Peyer's patch (tissue), 4 donors: ENCODE measurements around the gene PHF13. TPM values are rescaled to one million over a fixed set of nuclear protein-coding genes. Genes with fewer than 3 reads are reported as not detected.

Source experiments
- DNase-seq, 3 donors: peaks; one replicate each; pipeline ENCODE4 v3.0.0-alpha.2; 2017 to 2019
- H3K27ac ChIP-seq, 4 donors: fragments of 200-600 bp; sonication (generic); one replicate each; pipeline ENCODE4 v1.5.1; 2016 to 2019
- H3K27me3 ChIP-seq, 2 donors: fragments of 200-600 bp; sonication (generic); one replicate each; pipeline ENCODE4 v1.5.1; 2019
- H3K36me3 ChIP-seq, 3 donors: fragments of 200-600 bp; sonication (generic); one replicate each; pipeline ENCODE4 v1.5.1; 2016 to 2019
- H3K4me1 ChIP-seq, 4 donors: fragments of 200-600 bp; sonication (generic); one replicate each; pipeline ENCODE4 v1.5.1; 2016 to 2019
- H3K4me3 ChIP-seq, 4 donors: fragments of 200-600 bp; sonication (generic); 1 replicate in 3 of 4; 2 replicates in 1 of 4; pipeline ENCODE4 v1.5.1; 2016 to 2019; ENCODE audit warnings: mild to moderate bottlenecking in 1 of 4
- H3K9me3 ChIP-seq, 4 donors: fragments of 200-600 bp; sonication (generic); one replicate each; pipeline ENCODE4 v1.5.1; 2016 to 2019; ENCODE audit warnings: mild to moderate bottlenecking in 1 of 4
- CTCF ChIP-seq, 6 experiments: fragments of 450-650 bp in 4 of 6; fragments of 200-600 bp in 2 of 6; sonication (generic) in 1 of 6; IDR thresholded peaks; one replicate each; pipeline ENCODE4 v1.5.1; 2017 to 2019; ENCODE audit warnings: antibody characterized with exemption in 6 of 6, mild to moderate bottlenecking in 3 of 6, moderate library complexity in 1 of 6
- POLR2A ChIP-seq, 2 donors: fragments of 450-650 bp; IDR thresholded peaks; one replicate each; pipeline ENCODE4 v1.5.1; 2017; ENCODE audit warnings: antibody characterized with exemption in 2 of 2, mild to moderate bottlenecking in 2 of 2, moderate library complexity in 2 of 2
- total RNA-seq, 4 donors: library from RNA; depleted of rRNA; stranded (reverse); fragments of >200 nt; gene quantifications; one replicate each; pipeline ENCODE4 v1.1.0, GENCODE V29; 2016

PHF13 gene
- total RNA-seq, 4 donors from 2014 or later: 3.3 to 7.4 (median 6.0) TPM

DNA sequence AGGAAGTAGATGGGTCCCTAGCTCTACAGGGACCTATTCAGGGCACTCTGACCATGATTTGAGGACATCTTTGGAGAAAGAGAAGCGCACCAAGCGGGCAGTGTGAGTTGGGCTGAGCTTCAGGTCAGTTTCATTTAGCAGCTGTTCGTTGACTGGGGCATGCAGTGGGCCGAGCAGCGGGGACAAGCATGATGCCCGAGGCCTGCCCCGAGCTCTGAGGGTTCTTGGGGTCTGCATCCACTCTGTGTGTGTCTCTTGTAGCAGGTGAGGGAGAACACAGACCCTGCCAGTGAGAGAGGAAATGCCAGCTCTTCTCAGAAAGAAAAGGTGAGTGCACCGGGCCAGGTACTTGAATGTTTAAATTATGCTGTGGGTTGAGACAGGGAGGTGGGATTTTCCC lies 16.5 kb downstream of the PHF13 start:
- Histone ChIP-seq H3K4me3 (no peak overlapping the region), H3K9me3 (no peaks in the 10 kb centered on the region), H3K27me3 (no peaks in the 10 kb centered on the region), H3K4me1 (peaks cover 0 to 16% (median 6%) of the 10 kb centered on the region in 4 donors), H3K36me3 (peaks cover 0 to 75% (median 0%) of the 10 kb centered on the region in 3 donors), H3K27ac (no peak overlapping the region)
- TF ChIP-seq POLR2A (IDR thresholded peaks at IDR 0.05): no peak
- TF ChIP-seq CTCF (IDR thresholded peaks at IDR 0.05): no peak
- no peak for DNase-seq

- TF ChIP-seq POLR2A (IDR thresholded peaks at IDR 0.05) (no peak), CTCF (IDR thresholded peaks at IDR 0.05) (no peak)
- no peak overlapping the region for H3K27ac ChIP-seq
- H3K4me1 ChIP-seq: peaks cover 0 to 13% (median 2%) of the 10 kb centered on the region in 4 donors
- H3K36me3 ChIP-seq: peaks cover 0 to 85% (median 0%) of the 10 kb centered on the region in 3 donors
- H3K27me3 ChIP-seq: no peaks in the 10 kb centered on the region
- DNase-seq: no peak
- H3K9me3 ChIP-seq: no peaks in the 10 kb centered on the region
- H3K4me3 ChIP-seq: no peak overlapping the region
Observed at GRCh38 chr1:6631058-6631457, 17.5 kb downstream of the PHF13 start.

- no peak for TF ChIP-seq POLR2A (IDR thresholded peaks at IDR 0.05)
- no peak for DNase-seq
- no peaks in the 10 kb centered on the region for H3K4me1 ChIP-seq
- H3K27me3 ChIP-seq: no peaks in the 10 kb centered on the region
- peaks cover 0 to 99% (median 0%) of the 10 kb centered on the region in 3 donors for H3K36me3 ChIP-seq
- no peak overlapping the region for H3K4me3 ChIP-seq
- H3K27ac ChIP-seq: no peak overlapping the region
- H3K9me3 ChIP-seq: no peaks in the 10 kb centered on the region
Observed at GRCh38 chr1:6632588-6633514, 19.3 kb downstream of the PHF13 start.

DNA sequence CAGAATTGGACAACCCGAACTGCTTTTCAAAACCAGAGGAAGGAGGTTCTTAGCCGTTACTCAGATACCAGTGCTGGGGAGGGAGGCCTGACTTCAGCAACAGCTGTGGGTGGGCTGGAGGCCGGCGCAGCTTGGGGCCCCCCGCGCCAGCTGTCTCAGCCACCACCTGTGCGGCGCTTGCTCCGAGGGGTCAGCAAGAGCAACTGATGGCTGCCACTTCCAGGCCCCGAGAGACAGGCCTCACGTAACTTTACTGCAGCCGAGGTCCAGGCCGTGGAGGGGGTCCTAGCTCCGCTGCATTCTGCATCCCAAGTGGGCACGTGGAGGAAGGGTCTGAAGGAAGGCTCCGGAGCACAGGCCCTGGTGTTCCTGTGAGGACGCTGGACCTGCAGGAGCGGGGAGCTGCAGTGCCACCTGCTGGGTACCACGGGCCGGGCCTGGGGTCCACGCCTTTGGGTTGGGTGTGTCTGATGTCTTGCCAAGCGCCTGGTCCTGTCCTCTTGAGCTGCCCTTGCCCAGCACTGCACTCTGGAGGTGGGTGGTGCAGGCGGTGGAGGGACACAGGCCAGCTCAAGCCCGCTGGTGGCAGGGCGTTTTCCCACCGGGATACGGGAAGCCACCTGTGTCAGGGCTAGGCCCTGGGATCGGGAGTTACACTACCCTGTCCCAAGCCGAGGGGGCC lies 21.0 kb downstream of the PHF13 start:
- Histone ChIP-seq H3K4me1 (no peaks in the 10 kb centered on the region), H3K27me3 (no peaks in the 10 kb centered on the region), H3K27ac (no peak overlapping the region), H3K4me3 (no peak overlapping the region), H3K9me3 (no peaks in the 10 kb centered on the region), H3K36me3 (peaks cover 0 to 96% (median 0%) of the 10 kb centered on the region in 3 donors)
- DNase-seq: peak; percentile 43 to 82 (median 74)
- no peak for TF ChIP-seq POLR2A (IDR thresholded peaks at IDR 0.05)
- TF ChIP-seq CTCF (IDR thresholded peaks at IDR 0.05): peak in 4 of 6 experiments; percentile 35 to 63 (median 58)

- Histone ChIP-seq H3K4me1 (no peaks in the 10 kb centered on the region), H3K27me3 (no peaks in the 10 kb centered on the region), H3K9me3 (no peaks in the 10 kb centered on the region), H3K4me3 (no peak overlapping the region), H3K27ac (no peak overlapping the region), H3K36me3 (peaks cover 0 to 96% (median 0%) of the 10 kb centered on the region in 3 donors)
- TF ChIP-seq POLR2A (IDR thresholded peaks at IDR 0.05) (no peak), CTCF (IDR thresholded peaks at IDR 0.05) (no peak)
- DNase-seq: no peak
Observed at GRCh38 chr1:6635161-6635909, 21.8 kb downstream of the PHF13 start.
